Lower leg skin (tissue), 4 donors: ENCODE results near the gene CDH26. TPM values are rescaled to one million over a fixed set of nuclear protein-coding genes. Genes with fewer than 3 reads are reported as not detected.

Experiments
- DNase-seq, 2 donors: peaks; one replicate each; pipeline ENCODE4 v3.0.0-alpha.2; 2019; ENCODE audit warnings: low spot score in 2 of 2
- H3K4me3 ChIP-seq: fragments of 200-600 bp; sonication (generic); 2 replicates; pipeline ENCODE4 v1.5.1; 2017; ENCODE audit warnings: mild to moderate bottlenecking, low read depth; ENCODE audit not compliant: poor library complexity, severe bottlenecking
- POLR2A ChIP-seq, 2 donors: fragments of 450-650 bp; IDR thresholded peaks; one replicate each; pipeline ENCODE4 v1.6.1; 2016 to 2017; ENCODE audit warnings: antibody characterized with exemption in 2 of 2, mild to moderate bottlenecking in 1 of 2, moderate library complexity in 1 of 2
- WGBS, 2 donors: methylation state at CpG; one replicate each; pipeline ENCODE4 v1.1.5; 2018; 5-methylcytosine and 5-hydroxymethylcytosine counted together
- intact Hi-C: fragments of 100-400 bp; cut with DNase I; formaldehyde crosslinking; loops from one replicate; pipeline ENCODE4 v1.15.0; 2023; ENCODE audit warnings: low total_unique reads
- total RNA-seq, 4 donors: library from RNA; depleted of rRNA; stranded (reverse); fragments of >200 nt; gene quantifications; one replicate each; pipeline ENCODE4 v1.1.0, GENCODE V29; 2016
- TF ChIP-seq, protein P1 (sequence below), 3 donors: fragments of 450-650 bp; IDR thresholded peaks; one replicate each; pipeline ENCODE4 v1.5.1; 2016; ENCODE audit warnings: antibody characterized with exemption in 3 of 3, mild to moderate bottlenecking in 3 of 3, moderate library complexity in 2 of 3

The CDH26 gene
- total RNA-seq, 4 donors from 2014 or later, result 1.1 to 10.6 (median 1.8) TPM

DNA sequence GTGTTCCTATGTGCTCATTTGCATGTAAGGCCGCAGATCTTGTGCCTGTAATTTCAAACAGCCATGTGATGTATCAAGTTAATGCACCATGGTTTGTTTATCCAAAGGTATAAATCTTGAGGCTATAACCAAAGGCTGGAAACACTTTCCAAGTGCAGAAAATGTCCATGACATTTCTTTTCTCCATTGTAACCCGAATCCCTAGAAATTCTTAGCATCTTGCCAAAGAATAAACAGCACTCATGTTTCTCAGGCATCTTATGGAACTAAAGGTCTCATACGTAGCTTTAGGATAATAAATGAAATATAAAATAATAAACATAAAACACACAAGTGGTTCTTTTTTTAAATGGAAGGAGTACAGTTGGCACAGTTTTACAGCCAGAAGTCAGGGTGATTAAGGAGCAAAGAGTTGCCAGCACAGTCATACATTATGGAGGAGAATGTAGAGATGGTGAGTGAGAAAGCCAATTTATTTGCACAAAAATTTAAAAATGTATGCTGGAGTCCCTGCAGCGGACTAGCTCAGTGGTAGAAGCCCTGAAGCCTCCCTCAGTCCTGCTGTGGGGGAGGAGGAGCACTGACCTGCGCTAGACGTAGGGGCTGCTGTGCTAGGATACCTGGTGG is 18.0 kb downstream of the CDH26 start:
- 81 to 85% methylated on average over 6 of the region's 6 CpGs for WGBS, 2 donors
- TF ChIP-seq POLR2A (IDR thresholded peaks at IDR 0.05), result no peak
- TF ChIP-seq, protein P1, sequence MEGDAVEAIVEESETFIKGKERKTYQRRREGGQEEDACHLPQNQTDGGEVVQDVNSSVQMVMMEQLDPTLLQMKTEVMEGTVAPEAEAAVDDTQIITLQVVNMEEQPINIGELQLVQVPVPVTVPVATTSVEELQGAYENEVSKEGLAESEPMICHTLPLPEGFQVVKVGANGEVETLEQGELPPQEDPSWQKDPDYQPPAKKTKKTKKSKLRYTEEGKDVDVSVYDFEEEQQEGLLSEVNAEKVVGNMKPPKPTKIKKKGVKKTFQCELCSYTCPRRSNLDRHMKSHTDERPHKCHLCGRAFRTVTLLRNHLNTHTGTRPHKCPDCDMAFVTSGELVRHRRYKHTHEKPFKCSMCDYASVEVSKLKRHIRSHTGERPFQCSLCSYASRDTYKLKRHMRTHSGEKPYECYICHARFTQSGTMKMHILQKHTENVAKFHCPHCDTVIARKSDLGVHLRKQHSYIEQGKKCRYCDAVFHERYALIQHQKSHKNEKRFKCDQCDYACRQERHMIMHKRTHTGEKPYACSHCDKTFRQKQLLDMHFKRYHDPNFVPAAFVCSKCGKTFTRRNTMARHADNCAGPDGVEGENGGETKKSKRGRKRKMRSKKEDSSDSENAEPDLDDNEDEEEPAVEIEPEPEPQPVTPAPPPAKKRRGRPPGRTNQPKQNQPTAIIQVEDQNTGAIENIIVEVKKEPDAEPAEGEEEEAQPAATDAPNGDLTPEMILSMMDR (IDR thresholded peaks at IDR 0.05), result no peak
- intact Hi-C loops, result no loop called here
- no peak overlapping the region for H3K4me3 ChIP-seq
- DNase-seq, result no peak

DNA sequence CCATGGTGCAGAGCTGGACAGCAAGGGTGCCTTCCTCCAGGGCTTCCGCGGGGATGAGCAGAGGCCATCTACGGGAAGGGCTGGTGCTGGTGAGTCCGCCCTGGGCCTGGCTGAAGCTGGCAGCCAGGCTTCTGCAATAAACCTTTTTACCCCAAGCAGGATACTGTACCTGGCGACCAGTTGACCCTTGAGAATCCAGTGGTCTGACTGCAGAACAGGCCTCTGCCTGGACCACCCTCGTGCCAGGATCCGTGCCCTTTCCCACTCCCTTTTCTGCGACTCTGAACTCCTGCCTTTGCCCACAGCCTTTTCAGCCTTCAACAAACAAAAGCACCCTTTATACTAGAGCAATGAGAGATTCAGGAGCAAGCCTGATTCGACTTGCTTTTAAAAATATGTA is 18.9 kb downstream of the CDH26 start:
- TF ChIP-seq, protein P1 (IDR thresholded peaks at IDR 0.05), result no peak
- TF ChIP-seq POLR2A (IDR thresholded peaks at IDR 0.05), result no peak
- WGBS, 2 donors, result 84 to 86% methylated on average over 8 to 9 of the region's 9 CpGs
- intact Hi-C loops, result no loop called here
- DNase-seq, result no peak
- no peak overlapping the region for H3K4me3 ChIP-seq

DNA sequence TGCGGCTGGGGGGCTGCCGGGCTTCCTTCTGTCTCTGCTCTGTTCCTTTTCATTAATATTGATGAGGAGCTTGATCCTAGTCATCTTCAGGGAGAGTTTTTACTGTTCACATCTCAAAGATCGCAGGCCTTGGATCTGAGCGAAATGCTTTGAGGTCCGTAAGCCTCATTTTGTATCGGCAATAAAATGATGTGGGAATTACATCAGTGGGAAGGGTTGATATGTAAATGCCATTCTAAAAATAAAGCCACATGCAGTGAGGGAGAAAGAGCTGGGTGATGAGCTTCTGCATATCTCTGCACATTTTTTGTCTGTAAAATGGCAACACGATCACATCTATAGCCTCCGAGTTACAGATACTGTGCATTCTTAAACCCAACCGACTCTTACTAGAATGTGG is 24.9 kb downstream of the CDH26 start:
- DNase-seq, result no peak
- no peak overlapping the region for H3K4me3 ChIP-seq
- no peak for TF ChIP-seq POLR2A (IDR thresholded peaks at IDR 0.05)
- TF ChIP-seq, protein P1 (IDR thresholded peaks at IDR 0.05), result no peak
- WGBS, 2 donors, result 87% methylated on average over 9 of the region's 9 CpGs
- intact Hi-C loops, result no loop called here

DNA sequence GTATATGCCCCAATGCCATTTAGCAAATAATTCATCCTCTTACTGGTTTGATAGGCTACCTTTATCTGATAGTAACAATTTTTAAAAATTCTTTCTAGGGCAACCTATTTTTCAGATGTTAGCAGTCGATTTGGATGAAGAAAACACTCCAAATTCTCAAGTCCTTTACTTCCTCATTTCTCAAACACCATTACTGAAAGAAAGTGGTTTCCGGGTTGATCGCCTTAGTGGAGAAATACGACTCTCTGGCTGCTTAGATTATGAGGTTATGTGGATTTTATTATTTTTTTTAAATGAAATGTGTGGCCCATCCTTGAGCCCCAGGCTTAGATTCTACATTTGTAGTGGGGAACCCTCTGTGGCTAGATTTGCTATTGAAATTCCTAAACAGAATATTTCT is 26.3 kb downstream of the CDH26 start:
- H3K4me3 ChIP-seq, result no peak overlapping the region
- 77 to 82% methylated on average over 4 of the region's 4 CpGs for WGBS, 2 donors
- no peak for DNase-seq
- no peak for TF ChIP-seq POLR2A (IDR thresholded peaks at IDR 0.05)
- TF ChIP-seq, protein P1 (IDR thresholded peaks at IDR 0.05), result no peak
- intact Hi-C loops, result no loop called here

DNA sequence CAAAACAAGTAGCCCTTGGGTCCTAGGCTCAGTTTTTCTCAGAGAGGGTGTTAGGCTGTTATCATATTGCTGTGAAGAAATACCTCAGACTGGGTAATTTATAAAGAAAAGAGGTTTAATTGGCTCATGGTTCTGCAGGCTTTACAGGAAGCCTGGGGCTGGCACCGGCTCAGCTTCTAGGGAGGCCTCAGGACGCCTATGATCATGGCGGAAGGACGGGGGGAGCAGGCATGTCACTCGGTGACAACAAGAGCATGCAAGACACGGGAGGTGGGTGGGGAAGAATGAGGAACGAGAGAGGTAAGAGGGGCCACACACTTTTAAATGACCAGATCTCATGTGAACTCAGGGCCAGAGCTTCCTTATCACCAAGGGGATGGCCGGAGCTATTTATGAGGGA is 26.9 kb downstream of the CDH26 start:
- no peak for DNase-seq
- no peak for TF ChIP-seq POLR2A (IDR thresholded peaks at IDR 0.05)
- TF ChIP-seq, protein P1 (IDR thresholded peaks at IDR 0.05), result no peak
- no peak overlapping the region for H3K4me3 ChIP-seq
- WGBS, 2 donors, result 85 to 89% methylated on average over 8 of the region's 8 CpGs
- intact Hi-C loops, result no loop called here

DNA sequence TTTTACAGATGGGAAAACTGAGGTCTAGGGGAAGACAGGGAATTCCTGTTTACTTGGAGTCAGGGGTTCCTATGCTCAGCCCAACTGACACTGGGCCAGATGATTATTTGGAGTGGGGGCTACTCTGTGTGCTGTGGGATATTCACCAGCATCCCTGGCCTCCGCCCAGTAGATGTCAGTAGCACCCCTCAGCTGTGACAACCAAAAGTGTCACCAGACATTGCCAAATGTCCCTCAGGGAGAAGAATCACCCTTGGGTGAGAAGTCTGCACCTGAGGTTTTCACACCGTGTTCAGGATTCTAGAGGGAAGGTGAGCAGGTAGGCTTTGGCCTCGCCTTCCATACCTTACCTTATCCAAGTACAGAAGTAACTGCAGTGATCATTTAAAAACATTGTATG is 27.6 kb downstream of the CDH26 start:
- TF ChIP-seq, protein P1 (IDR thresholded peaks at IDR 0.05), result no peak
- TF ChIP-seq POLR2A (IDR thresholded peaks at IDR 0.05), result no peak
- intact Hi-C loops, result no loop called here
- no peak overlapping the region for H3K4me3 ChIP-seq
- DNase-seq, result no peak
- 89 to 94% methylated on average over 3 of the region's 3 CpGs for WGBS, 2 donors
